NB4 (cell line): ENCODE data around the gene HS3ST5.
"Not testable (repeated sequence)": the region's sequence is repeated elsewhere in the genome, so short reads cannot be mapped to it uniquely, and the experiment has no call there.

Source experiments
- DNase-seq: peaks from one replicate; pipeline ENCODE4 v3.0.0; 2010; ENCODE audit warnings: low read depth
- H3K4me3 ChIP-seq: one replicate; pipeline ENCODE4 v1.5.1; 2011; ENCODE audit warnings: mild to moderate bottlenecking, low read depth, low read length, moderate library complexity
- MYC ChIP-seq: IDR thresholded peaks from 2 replicates; pipeline ENCODE4 v1.6.1; 2011; ENCODE audit warnings: low read depth, low read length
- POLR2A ChIP-seq: IDR thresholded peaks from 2 replicates; pipeline ENCODE4 v1.6.1; 2011; ENCODE audit warnings: mild to moderate bottlenecking; ENCODE audit not compliant: insufficient read length; ENCODE audit errors: extremely low read depth
- TF ChIP-seq, protein P1 (sequence below): IDR thresholded peaks from one replicate; pipeline ENCODE4 v1.5.1; 2012; ENCODE audit warnings: low read depth, low read length
- TF ChIP-seq, protein P2 (sequence below): IDR thresholded peaks from 2 replicates; pipeline ENCODE4 v1.6.1; 2011; ENCODE audit warnings: low read depth, low read length

Gene HS3ST5

DNA sequence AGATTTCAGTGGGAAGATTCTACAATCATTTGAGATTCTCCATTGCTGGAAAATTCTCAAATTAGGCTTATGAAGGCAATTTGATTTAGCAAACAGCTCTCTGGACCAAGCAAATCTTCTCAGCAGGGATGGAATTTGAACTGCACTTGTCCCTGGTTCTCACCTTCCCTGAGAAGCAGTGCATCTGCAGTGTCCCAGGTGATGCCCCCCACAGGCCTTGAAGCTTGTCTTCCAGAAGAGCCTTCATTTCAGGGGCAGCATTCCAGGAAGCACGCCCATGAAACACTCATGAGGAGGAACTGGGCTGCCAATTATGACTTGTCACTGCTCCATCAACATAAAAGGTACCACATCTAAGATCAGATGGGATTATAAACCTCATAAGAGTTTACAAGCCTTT lies 289.0 kb downstream of the HS3ST5 start:
- TF ChIP-seq, protein P1, sequence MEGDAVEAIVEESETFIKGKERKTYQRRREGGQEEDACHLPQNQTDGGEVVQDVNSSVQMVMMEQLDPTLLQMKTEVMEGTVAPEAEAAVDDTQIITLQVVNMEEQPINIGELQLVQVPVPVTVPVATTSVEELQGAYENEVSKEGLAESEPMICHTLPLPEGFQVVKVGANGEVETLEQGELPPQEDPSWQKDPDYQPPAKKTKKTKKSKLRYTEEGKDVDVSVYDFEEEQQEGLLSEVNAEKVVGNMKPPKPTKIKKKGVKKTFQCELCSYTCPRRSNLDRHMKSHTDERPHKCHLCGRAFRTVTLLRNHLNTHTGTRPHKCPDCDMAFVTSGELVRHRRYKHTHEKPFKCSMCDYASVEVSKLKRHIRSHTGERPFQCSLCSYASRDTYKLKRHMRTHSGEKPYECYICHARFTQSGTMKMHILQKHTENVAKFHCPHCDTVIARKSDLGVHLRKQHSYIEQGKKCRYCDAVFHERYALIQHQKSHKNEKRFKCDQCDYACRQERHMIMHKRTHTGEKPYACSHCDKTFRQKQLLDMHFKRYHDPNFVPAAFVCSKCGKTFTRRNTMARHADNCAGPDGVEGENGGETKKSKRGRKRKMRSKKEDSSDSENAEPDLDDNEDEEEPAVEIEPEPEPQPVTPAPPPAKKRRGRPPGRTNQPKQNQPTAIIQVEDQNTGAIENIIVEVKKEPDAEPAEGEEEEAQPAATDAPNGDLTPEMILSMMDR, result no peak
- TF ChIP-seq, protein P2, sequence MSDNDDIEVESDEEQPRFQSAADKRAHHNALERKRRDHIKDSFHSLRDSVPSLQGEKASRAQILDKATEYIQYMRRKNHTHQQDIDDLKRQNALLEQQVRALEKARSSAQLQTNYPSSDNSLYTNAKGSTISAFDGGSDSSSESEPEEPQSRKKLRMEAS, result no peak
- no peak for DNase-seq
- no peak overlapping the region for H3K4me3 ChIP-seq

DNA sequence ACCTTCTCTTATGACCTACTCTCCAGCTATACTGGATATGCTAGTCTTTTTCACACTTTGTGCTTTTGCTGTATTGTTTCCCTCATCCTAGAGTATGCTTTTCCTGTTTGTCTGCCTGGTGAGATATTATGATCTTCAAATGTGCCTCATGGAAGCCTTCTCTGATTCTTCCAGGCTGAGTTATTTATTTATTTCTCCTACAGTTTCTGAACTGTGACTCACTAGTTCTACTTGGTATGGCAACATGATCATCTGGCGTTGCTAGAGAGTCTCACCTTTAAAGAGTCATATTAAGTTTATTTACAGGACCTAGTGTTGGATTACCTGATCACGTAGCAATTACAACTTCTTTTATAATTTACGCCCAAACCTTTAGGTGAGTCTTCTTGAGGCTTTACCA lies 290.7 kb downstream of the HS3ST5 start:
- DNase-seq, result no peak
- TF ChIP-seq MYC, result no peak
- TF ChIP-seq, protein P1, result no peak
- TF ChIP-seq, protein P2, result no peak
- TF ChIP-seq POLR2A, result no peak
- no peak overlapping the region for H3K4me3 ChIP-seq

DNA sequence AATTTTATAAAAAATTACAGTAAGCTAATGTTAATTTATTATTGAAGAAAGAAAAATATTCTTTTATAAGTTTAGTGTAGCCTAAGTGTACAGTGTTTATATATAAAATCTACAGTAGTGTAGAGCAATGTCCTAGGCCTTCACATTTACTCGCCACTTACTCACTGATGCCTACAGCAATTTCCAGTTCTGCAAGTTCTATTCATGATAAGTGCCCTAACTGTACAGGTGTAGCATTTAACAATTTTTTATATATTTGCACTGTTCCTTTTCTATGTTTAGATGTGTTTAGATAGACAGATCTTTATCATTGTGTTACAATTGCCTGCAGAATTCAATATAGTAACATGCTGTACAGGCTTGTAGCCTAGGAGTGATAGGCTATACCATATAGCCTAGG lies 291.8 kb downstream of the HS3ST5 start:
- no peak overlapping the region for H3K4me3 ChIP-seq
- no peak for TF ChIP-seq MYC
- TF ChIP-seq POLR2A, result no peak
- TF ChIP-seq, protein P2, result no peak
- TF ChIP-seq, protein P1, result no peak
- no peak for DNase-seq

DNA sequence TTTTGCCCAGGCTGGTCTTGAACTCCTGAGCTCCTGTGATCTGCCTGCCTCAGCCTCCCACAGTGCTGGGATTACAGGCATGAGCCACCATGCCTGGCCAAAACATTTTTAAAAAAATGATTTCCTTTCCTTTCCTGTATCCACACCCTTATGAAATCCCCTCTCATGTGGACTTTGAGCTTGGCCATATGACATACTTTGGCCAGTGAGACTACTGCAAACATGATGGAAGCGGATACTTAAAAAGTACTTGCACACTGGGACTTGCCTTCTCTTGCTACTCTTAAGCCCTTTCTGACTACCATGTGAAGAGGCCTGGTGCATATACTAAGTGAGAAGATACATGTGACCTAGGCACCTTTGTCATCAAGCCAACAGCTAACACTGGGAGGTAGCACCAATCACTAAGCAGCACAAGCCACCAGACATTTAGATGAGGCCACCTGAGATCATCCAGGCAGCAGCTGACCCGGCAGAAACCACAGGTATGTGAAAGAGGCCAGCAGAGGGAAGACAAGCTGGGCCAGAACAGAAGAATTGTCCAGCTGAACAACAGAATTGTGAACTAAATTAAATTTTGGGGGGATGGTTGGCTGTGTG lies 293.4 kb downstream of the HS3ST5 start:
- H3K4me3 ChIP-seq, result no peak overlapping the region
- TF ChIP-seq POLR2A, result no peak
- no peak for TF ChIP-seq MYC
- TF ChIP-seq, protein P1, result no peak
- TF ChIP-seq, protein P2, result no peak
- DNase-seq, result no peak

DNA sequence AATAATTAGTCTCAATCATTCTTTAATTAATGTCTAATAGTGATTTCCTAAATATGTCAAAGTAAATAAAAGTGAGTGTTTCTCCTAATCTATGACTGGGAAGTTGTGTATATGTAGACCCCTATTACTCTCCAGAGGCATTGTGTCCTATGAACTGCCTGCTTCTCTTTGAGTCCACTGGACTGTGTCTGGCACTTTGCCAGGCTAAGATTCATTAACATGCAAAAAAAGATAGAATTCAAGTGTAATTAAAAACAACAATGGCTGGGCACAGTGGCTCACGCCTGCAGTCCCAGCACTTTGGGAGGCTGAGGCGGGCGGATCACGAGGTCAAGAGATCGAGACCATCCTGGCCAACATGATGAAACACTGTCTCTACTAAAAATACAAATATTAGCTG lies 298.3 kb downstream of the HS3ST5 start:
- H3K4me3 ChIP-seq, DNase-seq: not testable (repeated sequence)

DNA sequence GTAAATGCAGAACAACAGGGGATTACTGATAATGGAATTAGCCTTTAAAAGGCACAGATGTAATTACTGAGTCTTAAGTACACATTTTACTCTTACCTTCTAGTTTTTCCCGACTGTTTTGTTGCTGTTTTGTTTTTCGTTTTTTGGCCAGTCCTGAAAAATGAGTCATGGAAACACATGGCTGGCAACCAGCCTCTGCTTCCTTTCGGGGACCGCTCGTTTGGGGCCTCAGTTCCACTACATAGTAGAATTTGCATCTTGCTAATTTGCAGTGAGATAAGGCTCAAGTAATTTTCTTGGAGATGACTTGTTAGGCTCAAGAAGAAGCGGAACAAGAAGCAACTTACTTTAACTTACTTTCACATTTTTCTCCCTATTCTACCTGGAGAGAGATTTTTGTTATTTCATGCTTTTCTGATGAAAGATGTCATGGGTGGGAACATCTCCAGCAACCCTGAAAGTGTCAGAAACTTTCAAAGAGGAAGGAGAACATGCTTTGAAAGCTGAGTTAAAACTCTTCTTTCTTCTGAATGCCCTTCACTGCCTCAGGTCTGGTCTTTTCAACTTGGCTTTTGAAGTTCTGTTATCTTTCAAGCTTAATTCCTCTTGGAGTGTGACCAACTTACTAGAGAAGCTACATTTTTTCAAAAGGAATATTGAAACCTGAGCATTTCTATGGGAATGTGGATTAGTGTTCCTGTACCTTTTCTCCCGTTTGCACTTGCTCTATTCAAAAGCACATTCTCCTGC lies 300.4 kb downstream of the HS3ST5 start:
- DNase-seq, result no peak
- TF ChIP-seq, protein P2, result no peak
- TF ChIP-seq, protein P1, result no peak
- TF ChIP-seq MYC (no peak), POLR2A (no peak)
- no peak overlapping the region for H3K4me3 ChIP-seq
